CD4-positive, alpha-beta T cell treated with Interleukin-12 subunit alpha and Interleukin-12 subunit beta, for 1 hour (primary cell): ENCODE results near the gene VSIG4.

ENCODE experiments used
- DNase-seq: peaks from one replicate; pipeline ENCODE4 v3.0.0-alpha.2; 2020

VSIG4 gene

DNA sequence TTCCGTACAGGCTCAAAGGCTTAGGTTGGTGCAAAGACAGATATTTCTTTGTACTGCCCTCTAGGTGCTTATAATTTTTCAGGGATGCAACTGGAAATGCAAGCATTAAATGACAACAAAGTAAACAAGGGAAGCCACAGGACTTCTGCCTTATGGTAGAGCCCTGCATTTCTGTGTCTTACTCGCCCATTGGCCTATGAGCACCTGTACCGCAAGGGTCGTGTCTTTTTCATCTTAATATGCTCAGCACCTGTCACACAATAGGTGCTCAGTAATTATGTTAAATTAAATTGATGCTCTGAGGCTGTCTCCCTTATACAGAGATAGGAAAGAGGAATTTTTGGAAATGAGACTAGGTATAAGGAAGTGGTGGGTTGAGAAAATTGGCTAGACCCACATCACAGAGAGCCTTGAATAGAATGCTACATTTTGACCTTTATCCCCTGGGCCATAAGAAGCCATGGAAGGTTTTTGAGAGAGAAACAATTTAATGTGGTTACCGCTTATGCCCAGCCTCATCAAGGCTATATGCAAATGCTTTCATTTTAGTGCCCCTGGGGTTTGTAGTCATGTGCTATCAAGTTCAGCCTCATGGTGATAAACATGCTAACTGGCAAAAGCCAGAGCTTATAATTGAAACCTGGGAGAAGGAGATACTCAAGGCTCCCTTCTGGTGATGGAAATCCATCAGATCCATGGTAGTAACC lies 16.3 kb downstream of the VSIG4 start:
- no peak for DNase-seq

GRCh38 chrX:66022632-66023384 lies 17.1 kb downstream of the VSIG4 start:
- DNase-seq = no peak

DNA sequence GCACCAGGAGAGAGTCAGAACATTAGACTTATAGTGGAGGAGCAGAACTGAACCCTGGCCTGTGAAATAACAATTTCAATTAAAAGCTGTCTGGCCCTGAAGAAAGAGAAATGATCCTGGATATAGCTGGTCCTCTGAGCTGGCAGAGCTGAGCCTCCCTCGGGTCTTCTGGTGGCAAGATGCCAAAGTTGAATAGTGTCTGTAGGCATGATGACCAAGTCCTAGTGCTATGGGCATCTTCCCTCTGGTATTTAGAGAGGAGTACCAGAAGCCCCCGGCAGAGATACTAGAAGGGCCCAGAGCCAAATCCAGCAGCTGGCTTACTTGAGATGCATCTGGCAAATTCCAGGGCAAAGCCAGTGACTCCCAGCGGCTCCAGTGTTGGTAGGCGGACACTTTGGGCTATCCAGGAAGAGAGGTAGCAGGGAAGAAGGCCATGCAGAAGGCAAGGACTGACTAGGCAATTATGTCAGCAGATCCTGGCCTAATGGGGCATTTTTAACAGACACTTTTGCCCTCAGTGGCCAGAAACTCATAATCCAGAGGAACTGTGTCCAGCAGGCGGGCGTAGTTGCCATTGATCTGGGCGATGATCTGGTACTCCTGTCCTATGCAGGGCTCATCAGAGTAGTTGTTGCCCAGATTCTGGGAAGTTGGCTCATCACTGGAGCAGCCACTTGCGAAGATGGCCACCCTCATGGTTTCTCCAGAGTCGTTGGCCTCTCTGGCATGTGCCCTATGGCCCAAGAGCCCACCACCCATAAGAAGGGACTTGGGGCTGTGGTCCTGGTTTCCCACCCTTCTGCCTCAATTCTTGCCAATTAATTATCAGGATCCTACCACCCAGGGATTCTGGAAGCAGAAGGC lies 17.9 kb downstream of the VSIG4 start:
- no peak for DNase-seq

DNA sequence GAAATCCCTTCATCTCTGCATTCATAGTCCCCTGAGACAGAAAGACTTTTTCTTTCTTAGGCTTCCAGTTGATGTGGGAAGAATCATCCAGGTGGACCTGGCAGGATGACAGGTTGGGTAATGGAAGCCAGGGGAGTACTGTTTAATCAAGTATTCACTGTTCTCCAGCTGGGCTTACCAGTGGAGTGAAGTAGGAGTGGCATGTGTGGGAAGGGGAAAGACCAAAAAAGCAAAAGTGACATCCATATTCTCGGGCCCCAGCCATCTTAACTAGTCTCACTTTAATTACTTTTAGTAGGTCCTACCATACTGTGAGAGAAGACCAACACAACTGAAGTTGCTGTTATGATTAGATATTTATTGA lies 18.5 kb downstream of the VSIG4 start:
- DNase-seq = no peak

GRCh38 chrX:66020631-66021334 lies 19.1 kb downstream of the VSIG4 start:
- no peak for DNase-seq

- no peak for DNase-seq
Observed at GRCh38 chrX:66019974-66020373, 19.9 kb downstream of the VSIG4 start.

DNA sequence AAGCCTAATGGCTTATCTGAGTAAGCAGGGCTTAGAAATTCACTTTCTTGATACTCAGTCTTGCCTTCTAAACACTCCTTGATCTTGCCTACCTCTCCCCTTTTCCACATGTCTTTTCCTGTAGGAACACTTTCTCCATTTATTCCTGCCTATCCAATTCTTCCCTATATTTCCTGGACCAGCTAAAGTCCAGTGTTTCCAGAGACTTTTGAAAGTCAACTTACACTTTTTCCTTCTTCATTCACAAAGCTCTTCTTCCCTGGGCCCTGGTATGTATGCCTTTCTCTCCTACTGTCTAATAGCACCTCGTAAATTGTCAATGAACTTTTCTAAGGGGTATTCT lies 20.6 kb downstream of the VSIG4 start:
- DNase-seq = no peak

DNA sequence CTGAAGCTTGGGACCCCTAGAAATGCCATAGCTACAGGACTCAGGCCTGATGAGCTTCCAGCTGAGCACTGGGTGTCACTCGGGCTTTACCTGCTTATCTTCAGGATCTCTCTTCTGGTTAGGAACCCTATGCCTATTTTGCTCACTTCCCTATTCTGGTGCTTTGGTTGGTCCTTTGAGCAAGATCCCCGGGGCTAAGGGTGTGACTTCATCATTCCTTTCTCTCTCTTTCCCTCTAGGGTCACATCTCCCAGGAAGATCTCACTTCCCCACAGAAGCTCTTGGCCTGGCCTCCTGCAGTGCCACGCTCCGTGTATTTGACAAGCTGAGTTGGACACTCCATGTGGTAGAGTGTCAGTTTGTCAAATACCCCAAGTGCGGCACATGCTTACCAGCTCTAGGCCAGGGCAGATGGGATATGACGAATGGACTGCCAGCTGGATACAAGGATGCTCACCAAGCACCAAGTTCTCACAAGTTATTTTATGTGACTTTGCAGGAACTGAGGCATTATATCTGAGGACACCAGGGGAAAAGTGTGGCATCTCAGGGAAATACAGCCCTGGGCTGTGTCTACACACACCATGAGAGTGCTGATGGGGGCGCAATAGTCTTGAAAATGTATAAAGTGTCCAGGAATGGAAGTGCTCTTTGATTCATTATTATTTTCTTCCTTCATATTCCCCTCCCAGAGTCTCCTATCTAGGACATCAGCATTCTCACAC lies 21.1 kb downstream of the VSIG4 start:
- DNase-seq = no peak

- DNase-seq = no peak
Observed at GRCh38 chrX:66017659-66018170, 22.2 kb downstream of the VSIG4 start.

GRCh38 chrX:66016905-66017658 lies 22.8 kb downstream of the VSIG4 start:
- DNase-seq = no peak

GRCh38 chrX:66015900-66016689 lies 23.8 kb downstream of the VSIG4 start:
- DNase-seq = no peak

DNA sequence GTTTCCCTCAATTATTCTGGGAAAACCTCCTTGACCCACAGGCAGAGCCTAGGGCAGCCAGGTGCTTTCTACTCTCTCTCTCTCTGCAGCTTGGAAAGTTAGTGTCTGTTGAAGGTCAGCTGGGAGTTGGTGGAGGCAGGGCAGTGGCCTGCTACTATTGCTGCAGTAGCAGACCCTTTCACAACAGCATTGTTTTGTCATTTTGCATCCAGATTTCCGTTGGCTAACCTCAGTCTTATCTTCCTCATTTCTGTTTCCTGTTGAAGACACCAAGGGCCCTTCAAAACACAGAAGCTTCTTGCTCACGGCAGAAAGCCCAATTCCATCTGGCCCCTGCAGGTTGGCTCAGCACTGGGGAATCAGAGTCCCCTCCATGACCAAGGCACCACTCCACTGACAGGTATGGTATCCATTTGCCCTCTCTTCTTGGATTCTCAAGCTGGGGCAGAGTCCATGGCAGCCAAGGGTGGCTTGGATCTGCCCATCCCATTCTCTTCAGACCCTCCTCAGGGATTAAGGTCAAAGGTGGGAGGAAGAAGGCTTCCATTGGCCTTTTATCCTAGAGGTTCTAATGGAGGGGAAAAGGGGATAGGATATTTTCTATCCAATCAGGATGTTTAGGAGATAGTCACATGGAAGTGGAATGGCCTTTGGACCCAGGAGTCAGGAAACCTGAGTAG lies 24.6 kb downstream of the VSIG4 start:
- DNase-seq = peak; percentile 23

- DNase-seq = no peak
Observed at GRCh38 chrX:66014556-66014955, 25.3 kb downstream of the VSIG4 start.

GRCh38 chrX:66014084-66014483 lies 25.8 kb downstream of the VSIG4 start:
- DNase-seq = no peak

DNA sequence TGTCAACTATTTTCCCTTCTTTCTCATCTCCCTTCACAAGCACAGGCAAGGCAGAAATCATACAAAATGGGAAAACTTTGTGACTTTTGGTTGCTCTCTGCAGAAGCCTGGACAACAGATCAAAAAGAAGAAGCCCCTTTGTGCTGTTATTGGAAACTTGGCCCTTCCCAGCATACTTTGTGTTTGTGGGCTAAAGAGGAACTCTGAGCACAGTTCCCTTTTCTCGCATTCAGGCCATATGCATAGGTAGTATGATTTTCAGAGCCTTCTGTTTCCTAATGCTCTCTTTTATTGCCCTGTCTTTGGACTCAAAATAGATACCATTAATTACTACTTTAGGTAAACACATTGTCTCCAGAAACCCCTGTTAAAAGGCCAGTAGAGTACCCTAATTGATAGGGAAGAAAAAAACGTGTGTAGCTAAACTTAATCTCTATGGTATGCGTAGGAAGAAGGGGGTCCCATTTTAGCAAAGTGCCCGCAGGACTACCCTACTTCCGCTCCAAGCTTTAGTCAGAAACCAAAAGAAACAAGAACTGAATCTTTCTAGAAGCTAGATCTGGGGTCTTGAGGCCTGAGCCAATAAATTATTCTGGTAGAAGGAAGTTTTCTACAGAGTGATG lies 26.6 kb downstream of the VSIG4 start:
- no peak for DNase-seq

DNA sequence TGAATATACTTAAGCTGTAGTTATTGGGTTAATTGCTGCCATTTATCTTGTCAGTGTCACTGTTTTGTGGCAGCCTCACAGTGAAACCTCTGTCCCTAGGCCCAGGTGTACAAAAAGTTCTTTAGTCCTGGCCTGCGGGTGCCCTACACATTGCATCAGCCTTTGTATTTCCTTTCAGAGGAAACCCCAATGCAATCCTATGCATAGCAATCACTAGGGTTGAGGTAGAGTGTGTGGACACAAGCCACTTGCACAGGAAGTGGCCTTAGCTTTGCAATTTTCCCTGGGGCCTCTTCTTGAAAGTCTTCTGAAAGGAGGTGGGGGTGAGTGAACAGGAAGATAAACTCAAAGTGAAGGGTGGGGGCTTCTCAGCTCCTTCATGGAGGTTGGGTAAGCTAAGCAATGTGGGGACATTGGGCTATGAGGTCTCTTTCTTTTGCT lies 27.8 kb downstream of the VSIG4 start:
- no peak for DNase-seq

- no peak for DNase-seq
Observed at GRCh38 chrX:66009231-66009845, 30.5 kb downstream of the VSIG4 start.

- no peak for DNase-seq
Observed at GRCh38 chrX:66008328-66008970, 31.4 kb downstream of the VSIG4 start.
